Fibroblast of skin of abdomen (primary cell): ENCODE measurements around the gene RNF130.
"Not testable (repeated sequence)": the region's sequence is repeated elsewhere in the genome, so short reads cannot be mapped to it uniquely, and the experiment has no call there.

Experiments used
- DNase-seq: peaks from one replicate; pipeline ENCODE4 v3.0.0-alpha.2; 2013

The RNF130 gene

GRCh38 chr5:180102636-180103035 is 31.1 kb upstream of the RNF130 start:
- no peak for DNase-seq

GRCh38 chr5:180101451-180102105 is 30.0 kb upstream of the RNF130 start:
- no peak for DNase-seq

GRCh38 chr5:180100621-180101450 is 29.3 kb upstream of the RNF130 start:
- DNase-seq = no peak

GRCh38 chr5:180099733-180100611 is 28.4 kb upstream of the RNF130 start:
- no peak for DNase-seq

- no peak for DNase-seq
Measured at GRCh38 chr5:180098991-180099732, 27.6 kb upstream of the RNF130 start.

GRCh38 chr5:180098526-180098925 is 27.0 kb upstream of the RNF130 start:
- no peak for DNase-seq

- no peak for DNase-seq
Measured at GRCh38 chr5:180097926-180098325, 26.4 kb upstream of the RNF130 start.

GRCh38 chr5:180097163-180097894 is 25.8 kb upstream of the RNF130 start:
- no peak for DNase-seq

- DNase-seq = no peak
Measured at GRCh38 chr5:180096616-180097015, 25.1 kb upstream of the RNF130 start.

- no peak for DNase-seq
Measured at GRCh38 chr5:180095545-180095944, 24.0 kb upstream of the RNF130 start.

- DNase-seq = no peak
Measured at GRCh38 chr5:180093651-180094382, 22.3 kb upstream of the RNF130 start.

GRCh38 chr5:180093241-180093640 is 21.7 kb upstream of the RNF130 start:
- no peak for DNase-seq

- peak; percentile 20 for DNase-seq
Measured at GRCh38 chr5:180090769-180091546, 19.4 kb upstream of the RNF130 start.

GRCh38 chr5:180090098-180090768 is 18.7 kb upstream of the RNF130 start:
- DNase-seq = peak; percentile 79

- not testable (repeated sequence) for DNase-seq
Measured at GRCh38 chr5:180089628-180090027, 18.1 kb upstream of the RNF130 start.

GRCh38 chr5:180088561-180088960 is 17.0 kb upstream of the RNF130 start:
- no peak for DNase-seq

GRCh38 chr5:180086816-180087399 is 15.3 kb upstream of the RNF130 start:
- no peak for DNase-seq

GRCh38 chr5:180085837-180086236 is 14.3 kb upstream of the RNF130 start:
- DNase-seq = no peak
